ENCODE measurements around the gene CBLC. TPM values are rescaled to one million over a fixed set of nuclear protein-coding genes. Genes with fewer than 3 reads are reported as not detected.

CBLC gene
- total RNA-seq, 1 donor from 2014 or later: 2.3 TPM

GRCh38 chr19:44756089-44756562, 21.6 kb upstream of the CBLC start:
- ATAC-seq (no peak), DNase-seq (no peak)
- Histone ChIP-seq H3K27ac (peak overlapping the region; percentile 94), H3K4me3 (no peak overlapping the region), H3K4me1 (peaks cover 67% of the 10 kb centered on the region), H3K27me3 (ENCODE audit: low read depth) (no peaks in the 10 kb centered on the region), H3K9me3 (no peaks in the 10 kb centered on the region), H3K36me3 (peaks cover 71% of the 10 kb centered on the region)
- no peak for TF ChIP-seq CTCF (IDR thresholded peaks at IDR 0.05)
- intact Hi-C loops (cut with DNase I): no loop called here

DNA sequence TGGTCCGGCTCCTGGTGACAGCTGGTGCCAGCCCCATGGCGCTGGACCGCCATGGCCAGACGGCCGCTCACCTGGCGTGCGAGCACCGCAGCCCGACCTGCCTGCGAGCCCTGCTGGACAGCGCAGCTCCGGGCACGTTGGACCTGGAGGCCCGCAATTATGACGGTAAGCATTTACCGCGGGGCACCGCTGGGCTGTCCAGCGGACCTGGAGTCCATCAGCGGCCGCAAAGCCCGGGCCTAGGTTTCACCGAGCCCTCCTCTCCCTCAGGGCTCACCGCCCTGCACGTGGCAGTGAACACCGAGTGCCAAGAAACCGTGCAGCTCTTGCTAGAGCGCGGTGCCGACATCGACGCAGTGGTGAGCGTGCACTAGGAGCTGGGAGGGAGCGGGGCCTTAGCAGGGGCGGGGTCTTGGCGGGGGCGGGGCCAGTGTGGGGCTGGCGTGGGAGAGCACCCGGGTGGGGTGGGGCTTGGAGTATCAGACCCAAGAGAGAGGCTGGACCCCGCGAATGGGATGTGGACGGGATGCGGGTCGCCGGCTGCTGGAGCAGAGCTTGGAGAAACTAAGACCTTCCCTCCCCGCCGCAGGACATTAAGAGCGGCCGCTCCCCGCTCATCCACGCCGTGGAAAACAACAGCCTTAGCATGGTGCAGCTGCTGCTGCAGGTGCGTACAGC, 20.5 kb upstream of the CBLC start:
- DNase-seq: no peak
- H3K27me3 ChIP-seq (ENCODE audit: low read depth): no peaks in the 10 kb centered on the region
- TF ChIP-seq CTCF (IDR thresholded peaks at IDR 0.05): no peak
- intact Hi-C loops (cut with DNase I): no loop called here
- H3K4me3 ChIP-seq: peak overlapping the region; percentile 52
- H3K36me3 ChIP-seq: peaks cover 66% of the 10 kb centered on the region
- peak overlapping the region; percentile 77 for H3K27ac ChIP-seq
- no peaks in the 10 kb centered on the region for H3K9me3 ChIP-seq
- peaks cover 57% of the 10 kb centered on the region for H3K4me1 ChIP-seq
- no peak for ATAC-seq

GRCh38 chr19:44757735-44758505, 19.8 kb upstream of the CBLC start:
- Histone ChIP-seq H3K4me1 (peaks cover 49% of the 10 kb centered on the region), H3K36me3 (peaks cover 59% of the 10 kb centered on the region), H3K27ac (peak overlapping the region; percentile 77), H3K4me3 (peak overlapping the region; percentile 52), H3K27me3 (ENCODE audit: low read depth) (no peaks in the 10 kb centered on the region), H3K9me3 (no peaks in the 10 kb centered on the region)
- peak; percentile 27 for TF ChIP-seq CTCF (IDR thresholded peaks at IDR 0.05)
- intact Hi-C loops (cut with DNase I): no loop called here
- DNase-seq (peak; percentile 80), ATAC-seq (peak; percentile 17 to 39)

- Histone ChIP-seq H3K27me3 (ENCODE audit: low read depth) (no peaks in the 10 kb centered on the region), H3K4me1 (peaks cover 43% of the 10 kb centered on the region), H3K9me3 (no peaks in the 10 kb centered on the region), H3K27ac (peak overlapping the region; percentile 77), H3K36me3 (peaks cover 57% of the 10 kb centered on the region), H3K4me3 (peak overlapping the region; percentile 52)
- intact Hi-C loops (cut with DNase I): no loop called here
- ATAC-seq (no peak), DNase-seq (no peak)
- no peak for TF ChIP-seq CTCF (IDR thresholded peaks at IDR 0.05)
Observed at GRCh38 chr19:44758596-44758995, 19.1 kb upstream of the CBLC start.

DNA sequence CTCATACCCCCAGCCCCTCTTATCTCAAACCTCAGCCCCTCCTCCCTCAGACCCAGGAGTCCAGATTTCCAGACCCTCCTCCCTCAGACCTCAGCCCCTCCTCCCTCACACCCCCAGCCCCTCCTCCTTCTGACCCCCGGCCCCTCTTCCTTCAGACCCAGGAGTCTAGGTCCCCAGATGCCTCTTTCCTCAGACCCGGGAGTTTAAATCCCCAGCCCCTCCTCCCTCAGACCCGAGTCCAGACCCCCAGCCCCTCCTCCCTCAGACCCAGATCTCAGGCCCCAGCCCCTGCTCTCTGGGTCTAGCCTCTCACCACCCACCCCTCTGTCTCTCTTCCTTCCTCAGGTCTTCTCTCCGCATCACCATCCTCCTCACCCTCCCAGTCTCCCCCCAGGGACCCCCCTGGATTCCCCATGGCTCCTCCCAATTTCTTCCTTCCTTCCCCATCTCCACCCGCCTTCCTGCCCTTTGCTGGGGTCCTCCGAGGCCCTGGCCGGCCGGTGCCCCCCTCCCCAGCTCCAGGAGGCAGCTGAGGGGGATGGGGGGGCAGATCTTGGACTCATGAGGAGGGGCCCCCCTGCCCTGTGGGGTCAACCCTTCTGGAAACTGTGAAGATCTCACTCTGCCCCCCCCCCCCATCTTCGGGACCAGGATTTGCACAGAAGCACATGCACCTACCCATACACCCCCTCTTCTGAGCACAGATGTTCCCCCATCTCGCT, 18.4 kb upstream of the CBLC start:
- Histone ChIP-seq H3K9me3 (no peaks in the 10 kb centered on the region), H3K4me3 (no peak overlapping the region), H3K4me1 (peaks cover 43% of the 10 kb centered on the region), H3K27ac (no peak overlapping the region), H3K36me3 (peaks cover 57% of the 10 kb centered on the region), H3K27me3 (ENCODE audit: low read depth) (no peaks in the 10 kb centered on the region)
- TF ChIP-seq CTCF (IDR thresholded peaks at IDR 0.05): no peak
- no peak for ATAC-seq
- intact Hi-C loops (cut with DNase I): no loop called here
- no peak for DNase-seq
